GM19438 (cell line): ENCODE results near the gene SLC25A13.
"Not testable (repeated sequence)": the region's sequence is repeated elsewhere in the genome, so short reads cannot be mapped to it uniquely, and the experiment has no call there.

Experiments used
- ATAC-seq: cut with Tn5 transposase; IDR thresholded peaks from one replicate; pipeline ENCODE4 v1.9.1; 2021; ENCODE audit warnings: low read depth; ENCODE audit not compliant: unreplicated experiment

SLC25A13 gene

GRCh38 chr7:96300502-96300901 lies 21.4 kb downstream of the SLC25A13 start:
- ATAC-seq: peak; percentile 61

GRCh38 chr7:96299496-96299895 lies 22.4 kb downstream of the SLC25A13 start:
- no peak for ATAC-seq

GRCh38 chr7:96297876-96298275 lies 24.0 kb downstream of the SLC25A13 start:
- ATAC-seq: no peak

GRCh38 chr7:96297446-96297845 lies 24.5 kb downstream of the SLC25A13 start:
- not testable (repeated sequence) for ATAC-seq

GRCh38 chr7:96293911-96294310 lies 28.0 kb downstream of the SLC25A13 start:
- not testable (repeated sequence) for ATAC-seq

GRCh38 chr7:96287559-96287958 lies 34.3 kb downstream of the SLC25A13 start:
- no peak for ATAC-seq

GRCh38 chr7:96287132-96287531 lies 34.8 kb downstream of the SLC25A13 start:
- no peak for ATAC-seq

GRCh38 chr7:96285579-96285978 lies 36.3 kb downstream of the SLC25A13 start:
- ATAC-seq: peak; percentile 87

GRCh38 chr7:96284835-96285234 lies 37.1 kb downstream of the SLC25A13 start:
- peak; percentile 34 for ATAC-seq

- no peak for ATAC-seq
Measured at GRCh38 chr7:96284240-96284639, 37.7 kb downstream of the SLC25A13 start.

- no peak for ATAC-seq
Measured at GRCh38 chr7:96282835-96283234, 39.1 kb downstream of the SLC25A13 start.

GRCh38 chr7:96277921-96278320 lies 44.0 kb downstream of the SLC25A13 start:
- no peak for ATAC-seq

GRCh38 chr7:96276019-96276418 lies 45.9 kb downstream of the SLC25A13 start:
- no peak for ATAC-seq

- ATAC-seq: no peak
Measured at GRCh38 chr7:96273716-96274115, 48.2 kb downstream of the SLC25A13 start.

- ATAC-seq: no peak
Measured at GRCh38 chr7:96269246-96269994, 52.5 kb downstream of the SLC25A13 start.

- no peak for ATAC-seq
Measured at GRCh38 chr7:96266580-96266979, 55.3 kb downstream of the SLC25A13 start.

- ATAC-seq: no peak
Measured at GRCh38 chr7:96266015-96266414, 55.9 kb downstream of the SLC25A13 start.

- no peak for ATAC-seq
Measured at GRCh38 chr7:96253964-96254363, 67.9 kb downstream of the SLC25A13 start.

- ATAC-seq: no peak
Measured at GRCh38 chr7:96253441-96253840, 68.5 kb downstream of the SLC25A13 start.

- no peak for ATAC-seq
Measured at GRCh38 chr7:96250776-96251361, 71.0 kb downstream of the SLC25A13 start.

- ATAC-seq: no peak
Measured at GRCh38 chr7:96248405-96248804, 73.5 kb downstream of the SLC25A13 start.

- no peak for ATAC-seq
Measured at GRCh38 chr7:96246919-96247318, 75.0 kb downstream of the SLC25A13 start.
